GM18507 (cell line): Measurements from ENCODE around the gene BRINP2.

Experiments
- DNase-seq: peaks from one replicate; pipeline ENCODE4 v3.0.0; 2011; ENCODE audit warnings: low read depth; ENCODE audit not compliant: insufficient read length; ENCODE audit errors: extremely low spot score
- FAIRE-seq: peaks from 2 replicates; lab custom pipeline; 2011; peaks lifted over from hg19 to GRCh38; lab: Jason Lieb, UNC

The BRINP2 gene

GRCh38 chr1:177164380-177165068, 6.2 kb upstream of the BRINP2 start, which contains the start of gene ASTN1:
Gene ASTN1 (minus strand): TSS chr1:177164712. CDS start chr1:177164676, 36 bp downstream.
- DNase-seq (no peak), FAIRE-seq (no peak)

- FAIRE-seq (no peak), DNase-seq (no peak)
Measured at GRCh38 chr1:177165069-177165439, 5.7 kb upstream of the BRINP2 start.

GRCh38 chr1:177171536-177172123, 872 bp downstream of the BRINP2 start:
- DNase-seq (no peak), FAIRE-seq (no peak)

- DNase-seq: no peak
- FAIRE-seq: no peak
Measured at GRCh38 chr1:177172272-177172671, 1.5 kb downstream of the BRINP2 start.

GRCh38 chr1:177172866-177173265, 2.1 kb downstream of the BRINP2 start:
- DNase-seq (no peak), FAIRE-seq (no peak)

GRCh38 chr1:177173976-177174375, 3.2 kb downstream of the BRINP2 start:
- DNase-seq: no peak
- FAIRE-seq: no peak

GRCh38 chr1:177174921-177175634, 4.3 kb downstream of the BRINP2 start:
- no peak for FAIRE-seq
- no peak for DNase-seq

- no peak for FAIRE-seq
Measured at GRCh38 chr1:177181280-177181630, 10.5 kb downstream of the BRINP2 start.

GRCh38 chr1:177181631-177182291, 11.0 kb downstream of the BRINP2 start:
- DNase-seq: peak; percentile 33
- peak; percentile 65 for FAIRE-seq

More at GRCh38 chr1:177181280-177181630, 10.5 kb downstream of the BRINP2 start:
- no peak for DNase-seq

GRCh38 chr1:177183836-177184235, 13.1 kb downstream of the BRINP2 start:
- DNase-seq (no peak), FAIRE-seq (no peak)

GRCh38 chr1:177185209-177185608, 14.5 kb downstream of the BRINP2 start:
- no peak for FAIRE-seq
- no peak for DNase-seq

- no peak for DNase-seq
- no peak for FAIRE-seq
Measured at GRCh38 chr1:177186639-177187038, 15.9 kb downstream of the BRINP2 start.

GRCh38 chr1:177190308-177190970, 19.7 kb downstream of the BRINP2 start:
- no peak for DNase-seq
- no peak for FAIRE-seq

- FAIRE-seq (no peak), DNase-seq (no peak)
Measured at GRCh38 chr1:177198243-177198642, 27.5 kb downstream of the BRINP2 start.

GRCh38 chr1:177200290-177200689, 29.5 kb downstream of the BRINP2 start:
- no peak for DNase-seq

GRCh38 chr1:177206831-177207355, 36.1 kb downstream of the BRINP2 start:
- DNase-seq: no peak
- no peak for FAIRE-seq

More at GRCh38 chr1:177200290-177200689, 29.5 kb downstream of the BRINP2 start:
- FAIRE-seq: no peak

- FAIRE-seq (no peak), DNase-seq (no peak)
Measured at GRCh38 chr1:177208920-177209319, 38.2 kb downstream of the BRINP2 start.

GRCh38 chr1:177209357-177209756, 38.6 kb downstream of the BRINP2 start:
- DNase-seq (no peak), FAIRE-seq (no peak)

GRCh38 chr1:177210071-177210470, 39.3 kb downstream of the BRINP2 start:
- FAIRE-seq: no peak

More at GRCh38 chr1:177210071-177210470, 39.3 kb downstream of the BRINP2 start:
- no peak for DNase-seq
